ENCODE data around the gene ZGPAT. TPM values are rescaled to one million over a fixed set of nuclear protein-coding genes. Genes with fewer than 3 reads are reported as not detected.
A peak's percentile ranks its signal among the peaks of the same experiment; 100 is the strongest.

Gene ZGPAT
- total RNA-seq, 1 donor, result 18.8 TPM

DNA sequence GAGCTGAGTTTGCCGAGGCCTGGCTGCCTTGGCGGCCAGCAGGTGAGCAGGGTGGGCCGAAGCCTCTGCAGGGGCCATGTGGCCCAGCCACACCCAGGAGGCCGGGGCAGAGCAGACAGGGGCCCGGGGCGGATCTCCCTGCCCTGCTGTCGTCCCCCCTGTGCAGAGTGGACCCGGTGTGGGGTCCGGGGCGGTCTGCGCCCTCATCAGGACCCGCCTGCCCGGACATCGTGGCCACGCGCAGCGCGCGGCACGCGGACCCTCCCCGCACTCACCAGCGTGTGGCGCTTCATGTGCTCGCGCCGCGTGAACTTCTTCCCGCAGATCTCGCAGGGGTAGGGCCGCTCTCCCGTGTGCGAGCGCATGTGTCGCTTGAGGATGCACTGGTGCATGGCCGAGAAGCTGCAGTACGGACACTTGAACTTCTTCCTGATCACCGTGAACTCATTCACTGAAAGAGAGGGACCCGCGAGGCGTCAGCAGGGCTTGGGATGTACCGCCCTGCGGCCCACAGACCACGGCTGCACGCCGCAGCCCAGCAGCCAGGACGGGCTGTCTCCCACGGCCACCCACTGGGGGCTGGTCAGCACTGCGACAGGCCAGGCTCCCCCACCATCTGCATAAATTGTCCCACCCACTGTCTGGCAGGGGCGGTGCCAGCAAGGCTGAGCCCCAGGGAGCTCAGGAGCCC, 44.7 kb downstream of the ZGPAT start:
- no peaks in the 10 kb centered on the region for H3K36me3 ChIP-seq (ENCODE audit: insufficient read depth, low read length)
- no peak overlapping the region for H2AFZ ChIP-seq (ENCODE audit: low read length)
- DNase-seq (ENCODE audit: insufficient read length, low spot score, missing footprints), result peak; percentile 63
- no peaks in the 10 kb centered on the region for H3K27me3 ChIP-seq (ENCODE audit: insufficient read depth, low read length)
- no peak overlapping the region for H3K4me3 ChIP-seq (ENCODE audit: insufficient read depth, low read length)
- H3K4me1 ChIP-seq (ENCODE audit: insufficient read depth, low read length), result no peaks in the 10 kb centered on the region
- H4K20me1 ChIP-seq (ENCODE audit: insufficient read depth, low read length), result no peaks in the 10 kb centered on the region
- H3K4me2 ChIP-seq (ENCODE audit: insufficient read depth, low read length), result no peak overlapping the region
- H3K9me3 ChIP-seq (ENCODE audit: low read depth, low read length), result no peaks in the 10 kb centered on the region
- TF ChIP-seq, protein P1, sequence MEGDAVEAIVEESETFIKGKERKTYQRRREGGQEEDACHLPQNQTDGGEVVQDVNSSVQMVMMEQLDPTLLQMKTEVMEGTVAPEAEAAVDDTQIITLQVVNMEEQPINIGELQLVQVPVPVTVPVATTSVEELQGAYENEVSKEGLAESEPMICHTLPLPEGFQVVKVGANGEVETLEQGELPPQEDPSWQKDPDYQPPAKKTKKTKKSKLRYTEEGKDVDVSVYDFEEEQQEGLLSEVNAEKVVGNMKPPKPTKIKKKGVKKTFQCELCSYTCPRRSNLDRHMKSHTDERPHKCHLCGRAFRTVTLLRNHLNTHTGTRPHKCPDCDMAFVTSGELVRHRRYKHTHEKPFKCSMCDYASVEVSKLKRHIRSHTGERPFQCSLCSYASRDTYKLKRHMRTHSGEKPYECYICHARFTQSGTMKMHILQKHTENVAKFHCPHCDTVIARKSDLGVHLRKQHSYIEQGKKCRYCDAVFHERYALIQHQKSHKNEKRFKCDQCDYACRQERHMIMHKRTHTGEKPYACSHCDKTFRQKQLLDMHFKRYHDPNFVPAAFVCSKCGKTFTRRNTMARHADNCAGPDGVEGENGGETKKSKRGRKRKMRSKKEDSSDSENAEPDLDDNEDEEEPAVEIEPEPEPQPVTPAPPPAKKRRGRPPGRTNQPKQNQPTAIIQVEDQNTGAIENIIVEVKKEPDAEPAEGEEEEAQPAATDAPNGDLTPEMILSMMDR (IDR thresholded peaks at IDR 0.05; ENCODE audit: extremely low read depth, low read depth, low read length), result no peak
- H3K79me2 ChIP-seq (ENCODE audit: insufficient read depth, low read length), result no peaks in the 10 kb centered on the region
- no peak overlapping the region for H3K27ac ChIP-seq (ENCODE audit: low read depth, low read length)

DNA sequence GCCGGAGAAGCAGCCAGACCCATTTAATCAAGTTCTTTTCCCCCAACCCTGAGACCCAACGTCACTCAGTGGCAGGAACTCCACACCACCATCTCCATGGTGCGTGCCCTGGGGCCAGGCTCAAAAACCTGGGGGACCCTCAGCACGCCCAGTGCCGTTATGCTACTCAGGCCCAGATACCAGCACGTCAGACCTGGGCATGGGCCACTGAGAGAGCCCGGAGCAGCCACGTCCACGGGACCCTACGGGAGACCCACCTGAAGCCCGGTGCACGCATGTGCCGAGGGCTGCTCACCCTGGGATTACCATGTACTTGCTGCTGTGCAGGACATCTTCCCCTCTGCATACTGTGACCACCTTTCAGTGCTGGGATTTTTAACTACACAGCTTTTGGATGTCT, 45.5 kb downstream of the ZGPAT start:
- no peak overlapping the region for H3K4me3 ChIP-seq (ENCODE audit: insufficient read depth, low read length)
- H2AFZ ChIP-seq (ENCODE audit: low read length), result no peak overlapping the region

DNA sequence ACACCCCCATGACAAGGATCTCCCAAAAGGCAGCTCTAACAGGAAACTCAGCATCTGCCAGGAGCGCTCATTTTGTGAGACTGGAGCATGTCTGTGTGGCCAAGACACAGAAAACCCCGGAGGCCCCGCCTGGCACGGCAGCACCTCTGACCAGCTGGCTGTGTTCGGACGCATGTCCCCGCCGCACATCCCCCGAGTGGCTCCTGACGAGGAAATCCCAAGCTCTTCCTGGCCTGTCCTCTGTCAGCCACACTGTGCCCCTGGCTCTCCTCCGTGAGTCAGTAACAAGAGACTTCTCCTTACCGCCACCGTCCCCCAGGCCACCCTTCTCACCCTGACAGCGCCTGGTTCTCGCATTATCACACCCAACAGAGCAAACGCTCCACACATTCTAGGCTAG, 46.2 kb downstream of the ZGPAT start:
- DNase-seq (ENCODE audit: insufficient read length, low spot score, missing footprints), result peak; percentile 80

More for the DNA sequence above, 45.5 kb downstream of the ZGPAT start:
- Histone ChIP-seq H3K27me3 (ENCODE audit: insufficient read depth, low read length) (no peaks in the 10 kb centered on the region), H3K27ac (ENCODE audit: low read depth, low read length) (no peak overlapping the region), H4K20me1 (ENCODE audit: insufficient read depth, low read length) (no peaks in the 10 kb centered on the region), H3K4me2 (ENCODE audit: insufficient read depth, low read length) (no peak overlapping the region), H3K9me3 (ENCODE audit: low read depth, low read length) (no peaks in the 10 kb centered on the region), H3K36me3 (ENCODE audit: insufficient read depth, low read length) (no peaks in the 10 kb centered on the region), H3K4me1 (ENCODE audit: insufficient read depth, low read length) (no peaks in the 10 kb centered on the region), H3K79me2 (ENCODE audit: insufficient read depth, low read length) (no peaks in the 10 kb centered on the region)
- TF ChIP-seq, protein P1 (IDR thresholded peaks at IDR 0.05; ENCODE audit: extremely low read depth, low read depth, low read length), result no peak
- DNase-seq (ENCODE audit: insufficient read length, low spot score, missing footprints), result peak; percentile 67

GRCh38 chr20:63755933-63756647, 48.3 kb downstream of the ZGPAT start:
- no peaks in the 10 kb centered on the region for H3K4me1 ChIP-seq (ENCODE audit: insufficient read depth, low read length)
- H3K4me2 ChIP-seq (ENCODE audit: insufficient read depth, low read length), result no peak overlapping the region
- no peak overlapping the region for H3K4me3 ChIP-seq (ENCODE audit: insufficient read depth, low read length)
- TF ChIP-seq, protein P1 (IDR thresholded peaks at IDR 0.05; ENCODE audit: extremely low read depth, low read depth, low read length), result no peak
- peak; percentile 79 for DNase-seq (ENCODE audit: insufficient read length, low spot score, missing footprints)
- H3K27me3 ChIP-seq (ENCODE audit: insufficient read depth, low read length), result no peaks in the 10 kb centered on the region
- no peaks in the 10 kb centered on the region for H3K9me3 ChIP-seq (ENCODE audit: low read depth, low read length)
- no peak overlapping the region for H2AFZ ChIP-seq (ENCODE audit: low read length)
- H3K36me3 ChIP-seq (ENCODE audit: insufficient read depth, low read length), result no peaks in the 10 kb centered on the region
- H3K27ac ChIP-seq (ENCODE audit: low read depth, low read length), result no peak overlapping the region
- no peaks in the 10 kb centered on the region for H4K20me1 ChIP-seq (ENCODE audit: insufficient read depth, low read length)
- no peaks in the 10 kb centered on the region for H3K79me2 ChIP-seq (ENCODE audit: insufficient read depth, low read length)

More for the DNA sequence above, 46.2 kb downstream of the ZGPAT start:
- TF ChIP-seq, protein P1 (IDR thresholded peaks at IDR 0.05; ENCODE audit: extremely low read depth, low read depth, low read length), result no peak
- Histone ChIP-seq H2AFZ (ENCODE audit: low read length) (no peak overlapping the region), H3K36me3 (ENCODE audit: insufficient read depth, low read length) (no peaks in the 10 kb centered on the region), H3K79me2 (ENCODE audit: insufficient read depth, low read length) (no peaks in the 10 kb centered on the region), H3K27ac (ENCODE audit: low read depth, low read length) (no peak overlapping the region), H3K27me3 (ENCODE audit: insufficient read depth, low read length) (no peaks in the 10 kb centered on the region), H3K9me3 (ENCODE audit: low read depth, low read length) (no peaks in the 10 kb centered on the region), H3K4me1 (ENCODE audit: insufficient read depth, low read length) (no peaks in the 10 kb centered on the region), H3K4me2 (ENCODE audit: insufficient read depth, low read length) (no peak overlapping the region), H3K4me3 (ENCODE audit: insufficient read depth, low read length) (no peak overlapping the region), H4K20me1 (ENCODE audit: insufficient read depth, low read length) (no peaks in the 10 kb centered on the region)

Data from osteoblast (primary cell).